Measurements from ENCODE around the gene FAM120A. TPM values are rescaled to one million over a fixed set of nuclear protein-coding genes. Genes with fewer than 3 reads are reported as not detected.

Gene FAM120A
- polyA plus RNA-seq, 4 donors: 36.2 to 85.8 (median 65.6) TPM

DNA sequence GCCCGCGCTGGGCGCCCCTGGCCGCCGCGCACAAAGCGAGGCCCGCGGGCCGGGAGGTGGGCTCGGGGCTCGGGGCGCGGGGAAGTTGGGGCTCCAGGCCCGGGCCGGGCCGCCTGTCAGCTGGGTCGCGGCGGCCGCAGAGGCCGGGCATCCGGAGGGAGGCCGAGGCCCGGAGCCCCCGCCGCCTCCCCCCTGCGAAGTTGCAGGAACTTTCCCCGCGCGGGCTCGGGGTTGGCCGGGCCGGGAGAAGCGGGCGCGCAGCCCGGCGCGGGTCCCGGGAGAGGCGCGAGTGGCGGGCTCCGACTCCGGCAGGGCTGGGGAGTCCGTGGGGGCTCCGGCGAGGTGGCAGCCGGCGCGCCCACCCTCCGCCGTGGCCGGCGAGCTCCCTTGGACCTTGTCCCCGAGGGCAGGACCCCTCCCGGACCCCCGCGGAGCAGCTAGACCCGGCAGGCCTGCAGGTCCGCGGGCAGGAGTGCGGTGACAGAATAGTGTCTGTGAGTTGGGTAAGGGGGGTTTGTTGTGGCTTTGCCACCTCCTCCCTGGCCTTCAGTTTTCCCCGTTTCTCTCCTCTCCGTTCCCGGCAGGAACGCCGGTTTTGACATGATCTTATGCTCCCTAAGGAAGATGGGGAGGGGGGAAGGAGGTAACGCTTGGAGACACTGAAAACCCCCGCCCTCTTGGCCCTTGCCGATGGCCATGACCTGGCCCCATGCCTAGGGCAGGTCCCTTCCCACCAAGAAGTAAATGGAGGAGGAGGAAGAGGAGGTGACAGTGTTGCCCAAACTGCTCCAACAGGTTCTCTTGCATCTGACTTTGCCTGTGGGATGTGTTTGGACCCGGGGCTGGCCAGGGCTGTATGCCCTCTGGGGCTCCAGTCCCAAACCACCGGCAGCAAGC, 125.8 kb downstream of the FAM120A start:
- Histone ChIP-seq H3K27me3 (ENCODE audit: control insufficient read depth in 3 of 3, insufficient read depth in 3 of 3, low read length in 3 of 3) (no peaks in the 10 kb centered on the region), H3K27ac (ENCODE audit: low read depth in 1 of 3, low read length in 2 of 3) (peak overlapping the region in 2 of 3 donors; percentile 27 to 39), H3K4me3 (ENCODE audit: low read depth in 1 of 3, low read length in 3 of 3) (peak overlapping the region; percentile 44 to 92 (median 77)), H3K36me3 (ENCODE audit: control insufficient read depth in 3 of 3, insufficient read depth in 2 of 3, low read depth in 1 of 3, low read length in 3 of 3) (peaks cover 0 to 3% (median 0%) of the 10 kb centered on the region in 3 donors), H3K9me3 (ENCODE audit: control insufficient read depth in 2 of 2, insufficient read depth in 1 of 2, low read depth in 1 of 2, low read length in 1 of 2) (no peaks in the 10 kb centered on the region), H3K4me1 (ENCODE audit: control insufficient read depth in 3 of 3, insufficient read depth in 2 of 3, low read depth in 1 of 3, low read length in 2 of 3) (peaks cover 3 to 45% (median 10%) of the 10 kb centered on the region in 3 donors)
- FAIRE-seq: no peak
- peak; percentile 30 to 63 for DNase-seq
- WGBS, 3 donors: 2 to 4% (median 3%) methylated on average over 28 to 74 of the region's 74 CpGs

GRCh38 chr9:93577975-93578682, 126.6 kb downstream of the FAM120A start:
- Histone ChIP-seq H3K36me3 (ENCODE audit: control insufficient read depth in 3 of 3, insufficient read depth in 2 of 3, low read depth in 1 of 3, low read length in 3 of 3) (peaks cover 0 to 3% (median 0%) of the 10 kb centered on the region in 3 donors), H3K27ac (ENCODE audit: low read depth in 1 of 3, low read length in 2 of 3) (peak overlapping the region in 1 of 3 donors; percentile 39), H3K4me1 (ENCODE audit: control insufficient read depth in 3 of 3, insufficient read depth in 2 of 3, low read depth in 1 of 3, low read length in 2 of 3) (peaks cover 3 to 47% (median 12%) of the 10 kb centered on the region in 3 donors), H3K4me3 (ENCODE audit: low read depth in 1 of 3, low read length in 3 of 3) (peak overlapping the region; percentile 44 to 92 (median 77)), H3K27me3 (ENCODE audit: control insufficient read depth in 3 of 3, insufficient read depth in 3 of 3, low read length in 3 of 3) (no peaks in the 10 kb centered on the region), H3K9me3 (ENCODE audit: control insufficient read depth in 2 of 2, insufficient read depth in 1 of 2, low read depth in 1 of 2, low read length in 1 of 2) (no peaks in the 10 kb centered on the region)
- 52 to 64% (median 55%) methylated on average over 13 of the region's 13 CpGs for WGBS, 3 donors
- FAIRE-seq (no peak), DNase-seq (no peak)

GRCh38 chr9:93578844-93579243, 127.4 kb downstream of the FAM120A start:
- no peaks in the 10 kb centered on the region for H3K27me3 ChIP-seq (ENCODE audit: control insufficient read depth in 3 of 3, insufficient read depth in 3 of 3, low read length in 3 of 3)
- H3K4me1 ChIP-seq (ENCODE audit: control insufficient read depth in 3 of 3, insufficient read depth in 2 of 3, low read depth in 1 of 3, low read length in 2 of 3): peaks cover 3 to 47% (median 12%) of the 10 kb centered on the region in 3 donors
- H3K9me3 ChIP-seq (ENCODE audit: control insufficient read depth in 2 of 2, insufficient read depth in 1 of 2, low read depth in 1 of 2, low read length in 1 of 2): no peaks in the 10 kb centered on the region
- no peak overlapping the region for H3K27ac ChIP-seq (ENCODE audit: low read depth in 1 of 3, low read length in 2 of 3)
- peaks cover 0 to 3% (median 0%) of the 10 kb centered on the region in 3 donors for H3K36me3 ChIP-seq (ENCODE audit: control insufficient read depth in 3 of 3, insufficient read depth in 2 of 3, low read depth in 1 of 3, low read length in 3 of 3)
- DNase-seq (no peak), FAIRE-seq (no peak)
- WGBS, 3 donors: 69 to 76% (median 72%) methylated on average over 5 of the region's 5 CpGs
- no peak overlapping the region for H3K4me3 ChIP-seq (ENCODE audit: low read depth in 1 of 3, low read length in 3 of 3)

DNA sequence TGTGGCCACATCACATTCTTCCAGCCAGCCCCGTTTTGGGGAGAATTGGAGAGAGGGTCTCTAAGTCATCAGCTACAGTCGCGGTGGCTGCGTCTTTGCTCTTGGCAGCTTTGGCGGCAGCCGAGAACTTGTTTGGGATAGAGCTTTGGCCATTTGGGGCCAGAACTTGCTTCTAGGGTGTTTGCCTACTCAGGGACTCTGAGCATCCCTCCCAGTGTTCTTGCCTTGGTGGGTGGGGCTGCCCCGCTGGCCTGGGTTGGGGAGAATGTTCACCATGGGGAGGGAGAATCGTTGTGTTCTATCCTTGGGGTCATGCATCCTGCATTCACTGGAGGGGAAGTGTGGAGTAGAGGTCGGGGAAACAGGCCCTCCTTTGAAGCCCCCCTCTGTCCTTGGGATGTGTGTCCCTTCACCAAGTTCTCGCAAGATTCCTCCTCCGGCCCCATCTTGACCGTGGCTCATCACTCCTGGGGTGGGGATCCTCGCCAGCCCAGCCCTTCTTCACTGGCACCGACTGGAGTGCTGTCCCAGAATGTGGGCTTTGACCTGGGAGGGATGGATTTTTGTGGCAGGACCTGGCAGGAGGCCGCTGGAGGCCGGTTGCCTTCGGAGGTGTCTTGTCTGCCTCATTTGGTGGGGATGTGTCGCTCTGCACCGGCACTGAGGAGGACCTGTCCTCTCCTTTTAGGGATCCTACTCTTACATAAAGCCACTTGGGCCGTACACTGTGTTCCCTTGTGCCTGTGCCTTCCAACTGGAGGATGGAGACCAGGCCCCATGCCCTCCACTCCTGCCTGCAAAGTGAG, 128.4 kb downstream of the FAM120A start:
- peaks cover 3 to 43% (median 12%) of the 10 kb centered on the region in 3 donors for H3K4me1 ChIP-seq (ENCODE audit: control insufficient read depth in 3 of 3, insufficient read depth in 2 of 3, low read depth in 1 of 3, low read length in 2 of 3)

DNA sequence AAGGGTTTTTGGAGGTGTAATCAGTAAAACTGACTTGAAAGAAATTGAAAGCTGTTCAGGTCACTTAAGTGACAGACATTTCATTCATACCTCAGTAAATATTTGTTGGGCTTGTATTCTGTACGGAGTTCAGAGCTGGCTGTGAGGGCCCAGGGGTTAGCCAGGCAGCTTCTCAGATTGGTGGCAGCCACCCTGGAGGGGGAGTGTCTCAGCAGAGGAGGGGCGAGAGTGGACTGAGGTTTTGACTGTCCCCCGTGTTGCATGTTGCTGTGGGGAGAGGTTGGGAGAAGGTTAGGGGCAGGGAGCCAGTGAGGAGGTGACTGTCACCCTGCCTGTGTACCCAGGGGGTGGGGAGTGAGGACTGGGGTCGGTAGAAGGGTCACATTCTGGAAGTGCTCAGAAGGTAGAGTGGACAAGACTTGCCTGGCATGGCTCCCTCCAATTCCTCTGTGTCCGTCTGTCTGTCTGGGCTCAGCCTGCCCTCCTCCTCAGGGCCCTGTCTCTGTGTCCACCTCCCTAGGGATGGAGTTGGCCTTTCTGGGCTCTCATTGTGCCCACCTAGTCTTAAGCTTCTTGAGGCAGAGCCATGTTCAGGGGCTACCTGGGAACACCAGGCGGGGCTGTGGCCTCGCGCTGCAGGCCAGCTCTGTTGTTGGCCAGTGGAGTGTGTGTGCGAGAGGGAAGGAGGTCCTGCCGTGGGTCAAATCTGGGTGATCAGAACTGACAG, 129.3 kb downstream of the FAM120A start:
- DNase-seq (no peak), FAIRE-seq (no peak)
- peaks cover 0 to 38% (median 12%) of the 10 kb centered on the region in 3 donors for H3K4me1 ChIP-seq (ENCODE audit: control insufficient read depth in 3 of 3, insufficient read depth in 2 of 3, low read depth in 1 of 3, low read length in 2 of 3)
- no peak overlapping the region for H3K4me3 ChIP-seq (ENCODE audit: low read depth in 1 of 3, low read length in 3 of 3)
- WGBS, 3 donors: 57 to 70% (median 64%) methylated on average over 9 to 10 of the region's 10 CpGs
- H3K36me3 ChIP-seq (ENCODE audit: control insufficient read depth in 3 of 3, insufficient read depth in 2 of 3, low read depth in 1 of 3, low read length in 3 of 3): peaks cover 0 to 12% (median 0%) of the 10 kb centered on the region in 3 donors
- H3K27ac ChIP-seq (ENCODE audit: low read depth in 1 of 3, low read length in 2 of 3): no peak overlapping the region
- no peaks in the 10 kb centered on the region for H3K27me3 ChIP-seq (ENCODE audit: control insufficient read depth in 3 of 3, insufficient read depth in 3 of 3, low read length in 3 of 3)
- H3K9me3 ChIP-seq (ENCODE audit: control insufficient read depth in 2 of 2, insufficient read depth in 1 of 2, low read depth in 1 of 2, low read length in 1 of 2): peaks cover 0 to 5% of the 10 kb centered on the region in 2 donors

More for the DNA sequence above, 128.4 kb downstream of the FAM120A start:
- Histone ChIP-seq H3K4me3 (ENCODE audit: low read depth in 1 of 3, low read length in 3 of 3) (no peak overlapping the region), H3K27me3 (ENCODE audit: control insufficient read depth in 3 of 3, insufficient read depth in 3 of 3, low read length in 3 of 3) (no peaks in the 10 kb centered on the region), H3K9me3 (ENCODE audit: control insufficient read depth in 2 of 2, insufficient read depth in 1 of 2, low read depth in 1 of 2, low read length in 1 of 2) (peaks cover 0 to under 1% of the 10 kb centered on the region in 2 donors), H3K27ac (ENCODE audit: low read depth in 1 of 3, low read length in 2 of 3) (no peak overlapping the region), H3K36me3 (ENCODE audit: control insufficient read depth in 3 of 3, insufficient read depth in 2 of 3, low read depth in 1 of 3, low read length in 3 of 3) (peaks cover 0 to 3% (median 0%) of the 10 kb centered on the region in 3 donors)
- FAIRE-seq: no peak
- DNase-seq: no peak
- WGBS, 3 donors: 79 to 83% (median 82%) methylated on average over 20 of the region's 20 CpGs

DNA sequence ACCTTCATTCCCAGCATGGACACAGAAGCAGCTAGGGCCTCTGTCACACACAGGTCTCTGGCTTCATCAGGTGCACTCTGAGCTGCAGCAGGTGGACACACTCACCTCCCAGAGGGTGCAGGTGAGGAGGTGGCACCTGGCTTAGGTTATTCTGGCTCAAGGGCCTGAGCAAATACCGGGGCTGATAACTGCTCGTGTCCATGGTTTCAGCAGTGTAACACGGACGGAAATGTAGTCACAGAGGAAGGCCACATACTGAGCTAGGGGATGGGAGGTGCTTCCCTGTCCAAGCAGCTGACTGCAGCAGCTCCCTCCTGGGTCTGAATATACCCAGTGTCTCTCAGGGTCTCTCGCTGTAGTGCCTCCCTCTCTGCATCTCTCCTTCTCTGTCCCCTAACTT, 130.6 kb downstream of the FAM120A start:
- peaks cover 0 to 38% (median 12%) of the 10 kb centered on the region in 3 donors for H3K4me1 ChIP-seq (ENCODE audit: control insufficient read depth in 3 of 3, insufficient read depth in 2 of 3, low read depth in 1 of 3, low read length in 2 of 3)
- H3K4me3 ChIP-seq (ENCODE audit: low read depth in 1 of 3, low read length in 3 of 3): no peak overlapping the region
- H3K9me3 ChIP-seq (ENCODE audit: control insufficient read depth in 2 of 2, insufficient read depth in 1 of 2, low read depth in 1 of 2, low read length in 1 of 2): peaks cover 0 to 5% of the 10 kb centered on the region in 2 donors
- H3K27ac ChIP-seq (ENCODE audit: low read depth in 1 of 3, low read length in 2 of 3): peak overlapping the region in 2 of 3 donors; percentile 4 to 46
- FAIRE-seq: no peak
- peak; percentile 60 to 70 for DNase-seq
- H3K36me3 ChIP-seq (ENCODE audit: control insufficient read depth in 3 of 3, insufficient read depth in 2 of 3, low read depth in 1 of 3, low read length in 3 of 3): peaks cover 0 to 17% (median 0%) of the 10 kb centered on the region in 3 donors
- 17 to 37% (median 21%) methylated on average over 5 of the region's 5 CpGs for WGBS, 3 donors
- H3K27me3 ChIP-seq (ENCODE audit: control insufficient read depth in 3 of 3, insufficient read depth in 3 of 3, low read length in 3 of 3): no peaks in the 10 kb centered on the region

DNA sequence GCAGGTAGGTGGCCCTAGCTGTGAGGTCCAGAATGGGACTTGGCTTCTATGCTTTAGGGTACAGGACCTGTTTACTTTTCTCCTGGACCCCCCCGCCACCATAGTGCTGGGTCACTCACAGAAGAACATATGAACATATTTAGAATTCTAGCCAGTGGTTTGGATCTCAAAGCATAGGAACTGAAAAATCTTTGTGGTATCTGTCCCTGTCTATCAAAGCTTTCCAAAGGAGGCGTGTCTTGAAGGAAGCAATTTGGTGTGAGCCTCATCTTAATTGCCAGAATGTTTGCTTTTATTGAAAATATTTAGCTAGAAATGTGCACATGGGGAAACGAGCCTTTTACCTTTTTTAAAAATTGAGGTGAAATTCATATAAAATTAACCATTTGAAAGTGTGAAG, 131.1 kb downstream of the FAM120A start:
- Histone ChIP-seq H3K27ac (ENCODE audit: low read depth in 1 of 3, low read length in 2 of 3) (peak overlapping the region in 2 of 3 donors; percentile 4 to 46), H3K4me3 (ENCODE audit: low read depth in 1 of 3, low read length in 3 of 3) (no peak overlapping the region), H3K36me3 (ENCODE audit: control insufficient read depth in 3 of 3, insufficient read depth in 2 of 3, low read depth in 1 of 3, low read length in 3 of 3) (peaks cover 0 to 17% (median 0%) of the 10 kb centered on the region in 3 donors), H3K4me1 (ENCODE audit: control insufficient read depth in 3 of 3, insufficient read depth in 2 of 3, low read depth in 1 of 3, low read length in 2 of 3) (peaks cover 0 to 37% (median 12%) of the 10 kb centered on the region in 3 donors), H3K27me3 (ENCODE audit: control insufficient read depth in 3 of 3, insufficient read depth in 3 of 3, low read length in 3 of 3) (no peaks in the 10 kb centered on the region), H3K9me3 (ENCODE audit: control insufficient read depth in 2 of 2, insufficient read depth in 1 of 2, low read depth in 1 of 2, low read length in 1 of 2) (peaks cover 0 to 5% of the 10 kb centered on the region in 2 donors)
- no peak for DNase-seq
- no peak for FAIRE-seq
- 33 to 71% (median 56%) methylated on average over 3 of the region's 3 CpGs for WGBS, 3 donors

All from small intestine (tissue), 7 donors.